Psoas muscle (tissue), 8 donors: ENCODE results near the gene RREB1. TPM values are rescaled to one million over a fixed set of nuclear protein-coding genes. Genes with fewer than 3 reads are reported as not detected.
A peak's percentile ranks its signal among the peaks of the same experiment; 100 is the strongest.

ENCODE experiments used
- ATAC-seq, 4 donors: fragments of 200-7000 bp; cut with Tn5 transposase; one replicate each; pipeline ENCODE4 v1.9.1; 2020; ENCODE audit warnings: moderate library complexity in 3 of 4, mild to moderate bottlenecking in 2 of 4
- DNase-seq, 2 donors: peaks; one replicate each; pipeline ENCODE4 v3.0.0-alpha.2; 2020
- H3K27ac ChIP-seq: fragments of 200-600 bp; one replicate; pipeline ENCODE4 v1.8.0; 2022
- H3K27me3 ChIP-seq, 3 donors: fragments of 200-600 bp in 1 of 3; one replicate each; pipeline versions ENCODE4 v1.6.1 to v1.8.0; 2013 to 2022; ENCODE audit warnings: low read length in 2 of 3, mild to moderate bottlenecking in 2 of 3, moderate library complexity in 1 of 3; ENCODE audit not compliant: insufficient read depth in 3 of 3
- H3K36me3 ChIP-seq, 2 donors: fragments of 200-600 bp in 1 of 2; one replicate each; pipeline versions ENCODE4 v1.6.1 to v1.8.0; 2013 to 2022; ENCODE audit warnings: low read depth in 1 of 2, mild to moderate bottlenecking in 1 of 2, moderate library complexity in 1 of 2; ENCODE audit not compliant: insufficient read depth in 1 of 2
- H3K4me1 ChIP-seq: fragments of 200-600 bp; one replicate; pipeline ENCODE4 v1.8.0; 2022
- H3K4me3 ChIP-seq: fragments of 200-600 bp; one replicate; pipeline ENCODE4 v1.8.0; 2022; ENCODE audit warnings: mild to moderate bottlenecking
- H3K9me3 ChIP-seq: fragments of 200-600 bp; one replicate; pipeline ENCODE4 v1.8.0; 2022
- CTCF ChIP-seq: fragments of 200-600 bp; IDR thresholded peaks from one replicate; pipeline ENCODE4 v1.8.0; 2022; ENCODE audit warnings: antibody characterized with exemption
- WGBS, 3 donors: extraction: QIAGEN DNeasy Blood & Tissue Kit; methylation state at CpG; one replicate each; pipeline versions ENCODE4 v1.1.6 to v1.1.7; 2013; 5-methylcytosine and 5-hydroxymethylcytosine counted together
- intact Hi-C, 2 donors: fragments of 100-400 bp; cut with DNase I; formaldehyde crosslinking; loops; one replicate each; pipeline versions ENCODE4 v1.11.0 to v1.14.2; 2022
- polyA plus RNA-seq, 3 donors: library from polyadenylated mRNA; stranded (reverse); fragments of 200-250 nt; gene quantifications; one replicate each; pipeline ENCODE4 v1.2.3, GENCODE V29; 2013
- total RNA-seq, 4 donors: library from RNA; stranded (reverse); fragmentation: NEBNext Ultra II Directional in 2 of 4; extraction: Animal tissue kit (Norgen Biotek cat#: 25700) in 2 of 4; gene quantifications; one replicate each; pipeline versions ENCODE4 v1.2.1 to v1.2.4, GENCODE V29; 2021 to 2023
- donor health status: healthy with polysubstance abuse.
- donor health status: DM: no; HTN: no; CAD: no; lungs with moderate emphysema.
- donor health status: Bipolar disorder and iron deficiency.
- donor health status: healthy.
- donor health status: DM: yes; HTN: yes; CAD: no.
- donor health status: DM: no; HTN: no; CAD: no.
- donor health status: DM: no; HTN: no; CAD: no.
- donor health status: DM: yes; HTN: yes; CAD: no.

RREB1 gene
- total and polyA plus RNA-seq, 7 donors, result 4.6 to 49.4 (median 32.7) TPM

- no peaks in the 10 kb centered on the region for H3K9me3 ChIP-seq
- DNase-seq (no peak), ATAC-seq (no peak)
- intact Hi-C loops, result no loop called here
- no peak overlapping the region for H3K27ac ChIP-seq
- no peak overlapping the region for H3K4me3 ChIP-seq
- TF ChIP-seq CTCF, result no peak
- 79 to 90% (median 81%) methylated on average over 20 of the region's 20 CpGs for WGBS, 3 donors
- no peaks in the 10 kb centered on the region for H3K27me3 ChIP-seq
- no peaks in the 10 kb centered on the region for H3K4me1 ChIP-seq
- H3K36me3 ChIP-seq, result no peaks in the 10 kb centered on the region
These were observed 160.6 kb downstream of the RREB1 start for GRCh38 chr6:7268362-7268761.

GRCh38 chr6:7268816-7269555, 161.2 kb downstream of the RREB1 start:
- Histone ChIP-seq H3K36me3 (no peaks in the 10 kb centered on the region), H3K27me3 (no peaks in the 10 kb centered on the region), H3K4me1 (no peaks in the 10 kb centered on the region), H3K9me3 (no peaks in the 10 kb centered on the region), H3K4me3 (no peak overlapping the region), H3K27ac (no peak overlapping the region)
- WGBS, 3 donors, result 60 to 75% (median 67%) methylated on average over 21 to 23 of the region's 23 CpGs
- TF ChIP-seq CTCF, result no peak
- DNase-seq (no peak), ATAC-seq (no peak)
- intact Hi-C loops, result no loop called here

- WGBS, 3 donors, result 70 to 82% (median 77%) methylated on average over 5 of the region's 5 CpGs
- no peak for DNase-seq
- intact Hi-C loops, result no loop called here
- H3K9me3 ChIP-seq, result no peaks in the 10 kb centered on the region
- no peaks in the 10 kb centered on the region for H3K27me3 ChIP-seq
- H3K4me3 ChIP-seq, result no peak overlapping the region
- peak in 3 of 4 donors; percentile 7 to 38 (median 10) for ATAC-seq
- no peaks in the 10 kb centered on the region for H3K4me1 ChIP-seq
- H3K36me3 ChIP-seq, result no peaks in the 10 kb centered on the region
- no peak overlapping the region for H3K27ac ChIP-seq
- TF ChIP-seq CTCF, result no peak
These were observed 162.1 kb downstream of the RREB1 start for GRCh38 chr6:7269816-7270215.

GRCh38 chr6:7270320-7271204, 162.8 kb downstream of the RREB1 start:
- Histone ChIP-seq H3K27me3 (no peaks in the 10 kb centered on the region), H3K9me3 (no peaks in the 10 kb centered on the region), H3K4me1 (no peaks in the 10 kb centered on the region), H3K4me3 (no peak overlapping the region), H3K36me3 (no peaks in the 10 kb centered on the region), H3K27ac (no peak overlapping the region)
- no peak for TF ChIP-seq CTCF
- DNase-seq (no peak), ATAC-seq (peak; percentile 57 to 68 (median 60))
- 77 to 84% (median 80%) methylated on average over 16 of the region's 16 CpGs for WGBS, 3 donors
- intact Hi-C loops, result no loop called here
